ENCODE data around the gene STK17B.
A peak's percentile ranks its signal among the peaks of the same experiment; 100 is the strongest.

The STK17B gene

GRCh38 chr2:196183528-196184231, 12.3 kb upstream of the STK17B start:
- no peak for DNase-seq

GRCh38 chr2:196183172-196183473, 11.7 kb upstream of the STK17B start:
- no peak for DNase-seq

- no peak for DNase-seq
Observed at GRCh38 chr2:196182439-196183171, 11.2 kb upstream of the STK17B start.

- no peak for DNase-seq
Observed at GRCh38 chr2:196181484-196181883, 10.1 kb upstream of the STK17B start.

GRCh38 chr2:196177124-196177523, 5.7 kb upstream of the STK17B start:
- no peak for DNase-seq

GRCh38 chr2:196176142-196176738, 4.9 kb upstream of the STK17B start:
- DNase-seq = no peak

- no peak for DNase-seq
Observed at GRCh38 chr2:196174404-196174803, 3.0 kb upstream of the STK17B start.

GRCh38 chr2:196173505-196173904, 2.1 kb upstream of the STK17B start:
- no peak for DNase-seq

GRCh38 chr2:196172951-196173350, 1.6 kb upstream of the STK17B start:
- no peak for DNase-seq

- DNase-seq = peak; percentile 4
Observed at GRCh38 chr2:196171946-196172345, 568 bp upstream of the STK17B start.

- DNase-seq = peak; percentile 54
Observed at GRCh38 chr2:196170606-196171247, 651 bp downstream of the STK17B start.

- DNase-seq = peak; percentile 36
Observed at GRCh38 chr2:196170213-196170605, 1.2 kb downstream of the STK17B start.

- no peak for DNase-seq
Observed at GRCh38 chr2:196169516-196169915, 1.9 kb downstream of the STK17B start.

GRCh38 chr2:196168181-196168580, 3.2 kb downstream of the STK17B start:
- DNase-seq = peak; percentile 64

GRCh38 chr2:196167666-196168065, 3.7 kb downstream of the STK17B start:
- no peak for DNase-seq

GRCh38 chr2:196166876-196167275, 4.5 kb downstream of the STK17B start:
- DNase-seq = peak; percentile 90

- no peak for DNase-seq
Observed at GRCh38 chr2:196165016-196165415, 6.4 kb downstream of the STK17B start.

GRCh38 chr2:196163285-196163684, 8.1 kb downstream of the STK17B start:
- no peak for DNase-seq

- DNase-seq = no peak
Observed at GRCh38 chr2:196162586-196163175, 8.7 kb downstream of the STK17B start.

- DNase-seq = no peak
Observed at GRCh38 chr2:196160946-196161345, 10.4 kb downstream of the STK17B start.

- peak; percentile 88 for DNase-seq
Observed at GRCh38 chr2:196160101-196160500, 11.3 kb downstream of the STK17B start.

GRCh38 chr2:196159221-196159892, 12.0 kb downstream of the STK17B start:
- no peak for DNase-seq

- DNase-seq = no peak
Observed at GRCh38 chr2:196155575-196155974, 15.8 kb downstream of the STK17B start.

Data from fibroblast of skin of scalp (primary cell).